GM12878 (cell line): Measurements from ENCODE around the gene MICALL1. TPM values are rescaled to one million over a fixed set of nuclear protein-coding genes. Genes with fewer than 3 reads are reported as not detected.

ENCODE experiments used
- ATAC-seq: fragments of 200-7000 bp; cut with Tn5 transposase; 3 replicates; pipeline ENCODE4 v1.9.1; 2020; ENCODE audit warnings: mild to moderate bottlenecking, moderate library complexity
- BruUV-seq: library from RNA; stranded (reverse); fragments of 400-500 nt; replicated peaks from 2 replicates; lab custom pipeline; 2021; lab: Mats Ljungman, UMichigan
- CTCF ChIA-PET: fragments of 300-600 bp; sonication (Branson Sonifier 250); formaldehyde crosslinking; extraction: SDS; loops from one replicate; lab custom pipeline; 2021; ENCODE audit warnings: inconsistent platforms; lab: Yijun Ruan, JAX
- POLR2A ChIA-PET: fragments of 350-600 bp; formaldehyde crosslinking; extraction: SDS; loops from one replicate; lab custom pipeline; 2021; ENCODE audit warnings: inconsistent platforms; lab: Charles Lee
- RAD21 ChIA-PET: fragments of 300-600 bp; sonication (Branson Sonifier 250); formaldehyde crosslinking; loops from one replicate; lab custom pipeline; 2023; ENCODE audit warnings: antibody characterized with exemption; ENCODE audit not compliant: unreplicated experiment; lab: Charles Lee
- SMC1A ChIA-PET: fragments of 300-600 bp; sonication (Branson Sonifier 250); formaldehyde crosslinking; loops from one replicate; lab custom pipeline; 2023; ENCODE audit not compliant: unreplicated experiment, uncharacterized antibody; lab: Charles Lee
- DNase-seq: peaks from one replicate; pipeline ENCODE4 v3.0.0-alpha.2; 2011; ENCODE audit warnings: low read depth, low spot score
- FAIRE-seq: peaks from 3 replicates; lab custom pipeline; 2011; peaks lifted over from hg19 to GRCh38; lab: Jason Lieb, UNC
- H2AFZ ChIP-seq: 2 replicates; pipeline ENCODE4 v1.6.0; 2011; ENCODE audit warnings: low read depth, low read length, control low read depth; ENCODE audit not compliant: control insufficient read depth
- H3K27ac ChIP-seq: 2 replicates; pipeline ENCODE4 v1.5.1; 2011; ENCODE audit warnings: control low read depth; ENCODE audit not compliant: control insufficient read depth, insufficient read depth
- H3K27me3 ChIP-seq, 2 experiments: replicated peaks in 1 of 2; 2 replicates each; pipeline versions ENCODE4 v1.6.0 to v1.6.1; 2011; ENCODE audit warnings: low read length in 1 of 2; ENCODE audit not compliant: control insufficient read depth in 2 of 2, insufficient read depth in 2 of 2
- H3K36me3 ChIP-seq, 2 experiments: 2 replicates each; pipeline ENCODE4 v1.5.1; 2011; ENCODE audit warnings: low read length in 1 of 2; ENCODE audit not compliant: control insufficient read depth in 2 of 2, insufficient read depth in 2 of 2
- H3K4me1 ChIP-seq: 2 replicates; pipeline ENCODE4 v1.6.1; 2011; ENCODE audit warnings: mild to moderate bottlenecking, low read length, moderate library complexity, mixed read lengths; ENCODE audit not compliant: control insufficient read depth, insufficient read depth
- H3K4me2 ChIP-seq: 2 replicates; pipeline ENCODE4 v1.6.0; 2011; ENCODE audit warnings: control low read depth; ENCODE audit not compliant: control insufficient read depth, insufficient read depth
- H3K4me3 ChIP-seq: fragments of 200-600 bp; sonication (generic); 2 replicates; pipeline ENCODE4 v1.5.1; 2016
- H3K79me2 ChIP-seq: 2 replicates; pipeline ENCODE4 v1.6.0; 2011; ENCODE audit warnings: low read length; ENCODE audit not compliant: control insufficient read depth, insufficient read depth
- H3K9ac ChIP-seq: 2 replicates; pipeline ENCODE4 v1.8.0; 2011; ENCODE audit warnings: low read length, control low read depth, mixed read lengths; ENCODE audit not compliant: control insufficient read depth, insufficient read depth
- H3K9me3 ChIP-seq: replicated peaks from 3 replicates; pipeline ENCODE4 v1.5.1; 2011; ENCODE audit warnings: mild to moderate bottlenecking, low read length; ENCODE audit not compliant: control insufficient read depth, insufficient read depth
- H4K20me1 ChIP-seq: 2 replicates; pipeline ENCODE4 v1.6.0; 2011; ENCODE audit not compliant: control insufficient read depth, insufficient read depth
- BCLAF1 ChIP-seq: fragments of 450-650 bp; IDR thresholded peaks from 2 replicates; pipeline ENCODE4 v1.6.1; 2017; ENCODE audit warnings: antibody characterized with exemption, mild to moderate bottlenecking, moderate library complexity
- BRCA1 ChIP-seq: IDR thresholded peaks from 2 replicates; pipeline ENCODE4 v1.6.1; 2011; ENCODE audit warnings: low read depth, low read length, improper control_type of control experiment
- EP300 ChIP-seq, 2 experiments: fragments of 150-350 bp in 1 of 2; IDR thresholded peaks; 2 replicates each; pipeline ENCODE4 v1.6.1; 2011 to 2012; ENCODE audit warnings: low read depth in 2 of 2, low read length in 2 of 2, borderline replicate concordance in 1 of 2, improper control_type of control experiment in 1 of 2, inconsistent platforms in 1 of 2; ENCODE audit not compliant: control insufficient read depth in 1 of 2
- ESRRA ChIP-seq: IDR thresholded peaks from 2 replicates; pipeline ENCODE4 v1.6.1; 2012; ENCODE audit warnings: mild to moderate bottlenecking, low read length, improper control_type of control experiment
- IKZF1 ChIP-seq: fragments of 450-650 bp; conservative IDR thresholded peaks from 2 replicates; pipeline ENCODE4 v1.6.1; 2017; ENCODE audit warnings: antibody characterized with exemption, mild to moderate bottlenecking
- KDM1A ChIP-seq: fragments of 200-600 bp; sonication (generic); IDR thresholded peaks from 2 replicates; pipeline ENCODE4 v1.6.1; 2016; ENCODE audit warnings: borderline replicate concordance
- NFYB ChIP-seq: IDR thresholded peaks from 2 replicates; pipeline ENCODE4 v1.6.1; 2011; ENCODE audit warnings: low read depth, mild to moderate bottlenecking, low read length, improper control_type of control experiment, moderate library complexity; ENCODE audit not compliant: insufficient read depth
- RBBP5 ChIP-seq: fragments of 200-600 bp; sonication (generic); conservative IDR thresholded peaks from 2 replicates; pipeline ENCODE4 v1.6.1; 2016
- SMAD1 ChIP-seq: fragments of 450-650 bp; IDR thresholded peaks from 2 replicates; pipeline ENCODE4 v1.6.1; 2018; ENCODE audit warnings: mild to moderate bottlenecking, low read depth; ENCODE audit not compliant: partially characterized antibody
- SREBF2 ChIP-seq: IDR thresholded peaks from 2 replicates; pipeline ENCODE4 v1.6.1; 2012; ENCODE audit warnings: mild to moderate bottlenecking, low read length
- TAF1 ChIP-seq: IDR thresholded peaks from 2 replicates; pipeline ENCODE4 v1.6.1; 2011; ENCODE audit warnings: mild to moderate bottlenecking, low read depth, low read length, borderline replicate concordance
- WGBS: methylation state at CpG from one replicate; pipeline ENCODE4 v1.1.6; 2016; ENCODE audit warnings: low lambda C conversion rate; ENCODE audit not compliant: insufficient replicate concordance, insufficient coverage; ENCODE audit errors: missing lambda C conversion rate; 5-methylcytosine and 5-hydroxymethylcytosine counted together
- in situ Hi-C: fragments of 300-500 bp; cut with MboI; formaldehyde crosslinking; loops from 9 replicates; pipeline ENCODE4 v1.14.3; 2018; ENCODE audit warnings: mixed read lengths
- intact Hi-C: fragments of 100-400 bp; cut with micrococcal nuclease; formaldehyde crosslinking; loops from one replicate; pipeline ENCODE4 v1.14.2; 2022; ENCODE audit not compliant: unreplicated experiment
- polyA plus RNA-seq, 11 experiments: library from polyadenylated mRNA; depleted of rRNA in 4 of 11; unstranded in 6 of 11; stranded (reverse) in 5 of 11; fragments of >200 nt; fragmentation: Nextera tagmentation in 4 of 11; fragmentation: Illumina TruSeq in 1 of 11; extraction: Ambion mirVana in 4 of 11; extraction: Trizol in 1 of 11; gene quantifications; 1 replicate in 1 of 11; 2 replicates in 10 of 11; pipeline versions ENCODE4 v1.2.1 to v1.2.3, GENCODE V29; 2011 to 2016; ENCODE audit warnings: inconsistent platforms in 2 of 11, missing spikeins in 2 of 11, low read depth in 1 of 11
- total RNA-seq, 4 experiments: library from RNA; depleted of rRNA in 3 of 4; stranded (reverse); fragments of >200 nt in 3 of 4; fragmentation: Illumina TruSeq in 1 of 4; extraction: Trizol in 1 of 4; gene quantifications; 2 replicates each; pipeline versions ENCODE4 v1.2.1 to v1.2.3, GENCODE V29; 2013 to 2021
- TF ChIP-seq, protein P1 (sequence below): fragments of 450-650 bp; IDR thresholded peaks from 2 replicates; pipeline ENCODE4 v1.6.1; 2017; ENCODE audit warnings: mild to moderate bottlenecking

The MICALL1 gene
- total and polyA plus RNA-seq, 10 of the 15 experiments (the other 5 are each of a cell fraction or from before 2014, with no cell fraction given): 0.72 to 30.7 (median 7.8) TPM

DNA sequence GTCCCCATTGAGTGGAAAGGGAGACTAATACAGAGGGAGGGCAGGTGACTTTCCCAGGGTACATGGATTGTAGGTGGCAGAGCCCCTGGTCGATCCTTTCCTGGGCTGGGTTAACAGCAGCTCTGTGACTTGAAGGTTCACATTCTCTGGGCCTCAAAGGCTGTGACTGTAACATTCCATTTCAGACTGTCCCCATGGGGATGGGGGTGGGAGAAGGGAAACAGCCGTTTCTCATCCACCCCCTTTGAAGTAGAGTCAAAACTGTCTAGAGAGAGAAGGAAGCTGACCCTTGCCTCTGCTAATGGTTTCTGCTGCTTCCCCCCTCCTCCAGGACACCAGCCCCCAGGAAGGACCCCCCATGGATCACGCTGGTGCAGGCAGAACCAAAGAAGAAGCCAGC lies 19.2 kb downstream of the MICALL1 start:
- Histone ChIP-seq H3K27me3 (no peaks in the 10 kb centered on the region), H4K20me1 (no peaks in the 10 kb centered on the region), H3K4me2 (no peak overlapping the region), H3K9ac (no peak overlapping the region), H3K36me3 (peaks cover 3 to 6% of the 10 kb centered on the region in 2 experiments; a peak in 3 of 4 replicates), H3K27ac (no peak overlapping the region), H3K4me3 (no peak overlapping the region), H3K79me2 (no peaks in the 10 kb centered on the region), H3K4me1 (no peaks in the 10 kb centered on the region), H3K9me3 (no peaks in the 10 kb centered on the region), H2AFZ (no peak overlapping the region)
- in situ Hi-C loops (no loop called here), intact Hi-C loops (no loop called here)
- 67% methylated on average over 3 of the region's 3 CpGs for WGBS
- ChIA-PET RAD21 (no interaction called here), POLR2A (no interaction called here), SMC1A (no interaction called here), CTCF (interaction anchor here (1.4 kb wide), 1 partner anchor 50 kb away, joined by 3 read pairs; no protein-coding TSS in a partner anchor)
- DNase-seq (no peak), ATAC-seq (no peak), FAIRE-seq (no peak)
- no TSS peak for BruUV-seq
- no peak for TF ChIP-seq BRCA1
- TF ChIP-seq NFYB: no peak
- TF ChIP-seq IKZF1: no peak

GRCh38 chr22:37925767-37926166 lies 19.7 kb downstream of the MICALL1 start:
- ChIA-PET SMC1A (no interaction called here), POLR2A (interaction anchor here (0.6 kb wide), 1 partner anchor 337 kb away, joined by 4 read pairs; no protein-coding TSS in a partner anchor), CTCF (interaction anchor here (0.6 kb wide), 1 partner anchor 47 kb away, joined by 3 read pairs; no protein-coding TSS in a partner anchor), RAD21 (no interaction called here)
- in situ Hi-C loops: no loop called here
- no peaks in the 10 kb centered on the region for H3K9me3 ChIP-seq
- H3K4me2 ChIP-seq: no peak overlapping the region
- H2AFZ ChIP-seq: no peak overlapping the region
- 0 out of 2 replicates have a peak, but pooled peaks cover under 1% of the 10 kb centered on the region for H3K4me1 ChIP-seq
- H3K36me3 ChIP-seq: peaks cover 3 to 6% of the 10 kb centered on the region in 2 experiments; a peak in 3 of 4 replicates
- ATAC-seq: no peak
- no peaks in the 10 kb centered on the region for H3K27me3 ChIP-seq
- FAIRE-seq: no peak
- no peak overlapping the region for H3K4me3 ChIP-seq
- no peak for DNase-seq
- 90% methylated on average over 11 of the region's 15 CpGs for WGBS
- H3K79me2 ChIP-seq: no peaks in the 10 kb centered on the region
- intact Hi-C loops: no loop called here
- no peaks in the 10 kb centered on the region for H4K20me1 ChIP-seq
- no peak overlapping the region for H3K9ac ChIP-seq
- no peak overlapping the region for H3K27ac ChIP-seq
- BruUV-seq: no TSS peak
- TF ChIP-seq RBBP5: no peak
- TF ChIP-seq BCLAF1: no peak
- no peak for TF ChIP-seq TAF1
- no peak for TF ChIP-seq EP300 (IDR thresholded peaks at IDR 0.05; ENCODE audit: borderline replicate concordance in 1 of 2, control insufficient read depth in 1 of 2, low read depth in 2 of 2, low read length in 2 of 2)
- TF ChIP-seq ESRRA: no peak
- no peak for TF ChIP-seq KDM1A
- TF ChIP-seq SREBF2: no peak
- TF ChIP-seq, protein P1, sequence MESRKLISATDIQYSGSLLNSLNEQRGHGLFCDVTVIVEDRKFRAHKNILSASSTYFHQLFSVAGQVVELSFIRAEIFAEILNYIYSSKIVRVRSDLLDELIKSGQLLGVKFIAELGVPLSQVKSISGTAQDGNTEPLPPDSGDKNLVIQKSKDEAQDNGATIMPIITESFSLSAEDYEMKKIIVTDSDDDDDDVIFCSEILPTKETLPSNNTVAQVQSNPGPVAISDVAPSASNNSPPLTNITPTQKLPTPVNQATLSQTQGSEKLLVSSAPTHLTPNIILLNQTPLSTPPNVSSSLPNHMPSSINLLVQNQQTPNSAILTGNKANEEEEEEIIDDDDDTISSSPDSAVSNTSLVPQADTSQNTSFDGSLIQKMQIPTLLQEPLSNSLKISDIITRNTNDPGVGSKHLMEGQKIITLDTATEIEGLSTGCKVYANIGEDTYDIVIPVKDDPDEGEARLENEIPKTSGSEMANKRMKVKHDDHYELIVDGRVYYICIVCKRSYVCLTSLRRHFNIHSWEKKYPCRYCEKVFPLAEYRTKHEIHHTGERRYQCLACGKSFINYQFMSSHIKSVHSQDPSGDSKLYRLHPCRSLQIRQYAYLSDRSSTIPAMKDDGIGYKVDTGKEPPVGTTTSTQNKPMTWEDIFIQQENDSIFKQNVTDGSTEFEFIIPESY: no peak
- no peak for TF ChIP-seq SMAD1
